Subcutaneous adipose tissue (tissue), 4 donors: ENCODE results near the gene FBXL14. TPM values are rescaled to one million over a fixed set of nuclear protein-coding genes. Genes with fewer than 3 reads are reported as not detected.

Source experiments
- CTCF ChIP-seq: fragments of 450-650 bp; IDR thresholded peaks from one replicate; pipeline ENCODE4 v1.5.1; 2016; ENCODE audit warnings: low read depth, mild to moderate bottlenecking, control low read depth, antibody characterized with exemption, moderate library complexity
- total RNA-seq, 4 donors: library from RNA; depleted of rRNA; stranded (reverse); fragments of >200 nt; gene quantifications; one replicate each; pipeline ENCODE4 v1.1.0, GENCODE V29; 2016

The FBXL14 gene
- total RNA-seq, 4 donors from 2014 or later, result 4.6 to 10.2 (median 8.0) TPM

GRCh38 chr12:1590221-1590979, 4.0 kb downstream of the FBXL14 start:
- TF ChIP-seq CTCF, result no peak

- no peak for TF ChIP-seq CTCF
Measured at GRCh38 chr12:1588575-1588947, 5.8 kb downstream of the FBXL14 start.

GRCh38 chr12:1587927-1588574, 6.3 kb downstream of the FBXL14 start:
- no peak for TF ChIP-seq CTCF

- TF ChIP-seq CTCF, result no peak
Measured at GRCh38 chr12:1584326-1584725, 10.1 kb downstream of the FBXL14 start.

- no peak for TF ChIP-seq CTCF
Measured at GRCh38 chr12:1583421-1584078, 10.8 kb downstream of the FBXL14 start.

- no peak for TF ChIP-seq CTCF
Measured at GRCh38 chr12:1582709-1583050, 11.7 kb downstream of the FBXL14 start.

GRCh38 chr12:1581973-1582708, 12.2 kb downstream of the FBXL14 start:
- no peak for TF ChIP-seq CTCF
